ENCODE results near the gene OR5AC2.
A peak's percentile ranks its signal among the peaks of the same experiment; 100 is the strongest.

The OR5AC2 gene, protein sequence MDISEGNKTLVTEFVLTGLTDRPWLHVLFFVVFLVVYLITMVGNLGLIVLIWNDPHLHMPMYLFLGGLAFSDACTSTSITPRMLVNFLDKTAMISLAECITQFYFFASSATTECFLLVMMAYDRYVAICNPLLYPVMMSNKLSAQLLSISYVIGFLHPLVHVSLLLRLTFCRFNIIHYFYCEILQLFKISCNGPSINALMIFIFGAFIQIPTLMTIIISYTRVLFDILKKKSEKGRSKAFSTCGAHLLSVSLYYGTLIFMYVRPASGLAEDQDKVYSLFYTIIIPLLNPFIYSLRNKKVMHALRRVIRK

DNA sequence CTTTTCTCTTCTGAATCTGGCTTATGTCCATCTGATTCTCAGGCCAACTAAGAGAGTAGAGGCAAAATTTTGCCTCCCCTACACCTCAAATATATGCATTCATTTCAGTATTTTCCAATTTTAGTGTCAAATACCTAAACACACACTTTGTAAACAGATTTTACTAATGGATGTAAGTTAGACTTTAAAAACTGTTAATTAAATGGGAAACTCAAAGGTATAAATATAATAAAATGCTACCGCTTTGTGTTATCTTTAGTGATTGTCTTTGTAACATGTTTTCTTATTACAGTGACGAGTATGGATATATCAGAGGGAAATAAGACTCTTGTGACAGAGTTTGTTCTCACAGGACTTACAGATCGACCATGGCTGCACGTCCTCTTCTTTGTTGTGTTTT lies at the start of gene OR5AC2:
TSS of gene OR5AC2 (plus strand) at position 301 of the 400 bp plus-strand sequence. CDS start at position 301, 0 bp downstream.
- no peak for DNase-seq

DNA sequence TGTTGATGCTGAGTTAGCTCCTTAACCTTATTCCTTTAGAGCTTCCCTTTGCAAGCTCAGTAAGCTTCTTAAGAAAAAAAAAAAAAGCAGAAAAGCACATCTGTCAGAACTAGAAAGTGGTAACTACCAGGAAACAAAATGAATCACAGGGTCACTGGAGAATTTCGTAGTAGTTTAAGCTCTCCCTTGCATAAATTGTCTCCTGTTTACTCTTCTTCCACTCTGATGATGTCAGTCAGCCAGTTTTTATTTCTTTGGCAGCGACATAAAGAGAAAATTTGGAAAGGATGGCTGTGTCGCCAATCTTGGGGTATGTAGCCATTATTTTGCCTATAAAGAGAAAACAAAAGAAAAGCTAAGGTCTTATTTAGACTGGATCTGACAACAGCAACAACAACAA lies 48.7 kb upstream of the OR5AC2 start:
- DNase-seq: no peak

DNA sequence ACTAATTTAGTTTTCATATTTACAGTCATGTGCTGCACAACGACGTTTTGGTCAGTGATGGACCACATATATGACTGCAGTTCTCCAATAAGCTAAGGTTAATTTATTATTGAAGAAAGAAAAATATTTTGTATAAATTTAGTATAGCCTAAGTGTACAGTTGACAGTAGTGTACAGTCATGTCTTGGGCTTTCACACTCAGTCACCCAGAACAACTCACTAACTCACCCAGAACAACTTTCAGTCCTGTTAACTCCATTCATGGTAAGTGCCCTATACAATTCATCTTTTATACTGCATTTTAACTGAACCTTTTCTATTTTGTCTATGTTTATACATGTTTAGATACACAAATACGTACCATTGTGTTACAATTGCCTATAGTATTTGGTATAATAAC lies 48.1 kb upstream of the OR5AC2 start:
- DNase-seq: no peak

DNA sequence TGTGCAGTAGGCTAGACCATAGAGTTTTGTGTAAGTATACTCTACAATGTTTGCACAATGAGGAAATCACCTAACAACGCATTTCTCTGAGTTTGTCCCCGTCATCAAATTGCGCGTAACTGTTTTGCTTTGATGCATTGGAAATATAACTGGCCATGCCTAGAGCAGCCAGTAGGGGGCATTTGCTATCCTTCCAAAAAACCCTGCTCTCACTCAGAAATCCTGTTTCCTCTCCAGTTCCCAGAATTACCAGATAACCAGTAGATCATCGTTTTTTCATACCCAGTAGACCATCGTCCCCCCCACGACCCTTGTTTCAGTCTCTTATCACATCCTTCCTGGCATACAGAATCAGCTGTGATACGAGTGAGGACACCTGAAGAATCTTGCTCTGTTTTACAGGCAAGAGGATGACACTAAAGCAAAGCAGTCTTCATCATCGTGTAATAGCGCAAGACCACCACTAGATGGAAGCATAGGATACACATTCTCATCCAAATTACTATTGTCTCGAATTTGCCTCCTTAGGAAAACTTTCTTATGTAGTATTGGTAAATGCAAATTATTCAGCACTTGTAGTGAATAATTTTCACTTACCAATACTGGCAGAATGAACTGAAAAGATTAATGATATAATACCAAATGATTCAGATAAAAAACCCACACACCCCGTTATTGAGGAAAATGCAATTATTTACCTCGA lies 47.5 kb upstream of the OR5AC2 start:
- peak; percentile 69 for DNase-seq

DNA sequence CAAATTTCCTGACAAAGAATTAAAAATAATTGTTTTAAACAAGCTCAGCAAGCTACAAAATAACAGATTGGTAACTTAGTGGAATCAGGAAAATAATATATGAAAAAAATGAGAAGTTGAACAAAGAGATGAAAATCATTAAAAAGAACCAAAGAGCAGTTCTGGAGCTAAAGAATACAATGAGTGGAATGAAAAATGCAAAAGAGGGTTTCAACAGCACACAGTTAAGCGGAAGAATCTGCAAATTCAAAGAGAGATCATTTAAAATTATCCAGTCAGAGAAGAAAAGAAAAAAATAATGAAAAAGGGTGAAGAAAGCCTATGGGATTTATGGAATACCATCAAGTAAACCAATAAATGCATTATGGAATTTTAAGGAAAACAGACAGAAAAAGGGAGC lies 45.6 kb upstream of the OR5AC2 start:
- no peak for DNase-seq

- DNase-seq: no peak
Observed at GRCh38 chr3:98048586-98048985, 38.4 kb upstream of the OR5AC2 start.

- DNase-seq: no peak
Observed at GRCh38 chr3:98049271-98049670, 37.7 kb upstream of the OR5AC2 start.

GRCh38 chr3:98056035-98056434 lies 30.9 kb upstream of the OR5AC2 start:
- DNase-seq: no peak

DNA sequence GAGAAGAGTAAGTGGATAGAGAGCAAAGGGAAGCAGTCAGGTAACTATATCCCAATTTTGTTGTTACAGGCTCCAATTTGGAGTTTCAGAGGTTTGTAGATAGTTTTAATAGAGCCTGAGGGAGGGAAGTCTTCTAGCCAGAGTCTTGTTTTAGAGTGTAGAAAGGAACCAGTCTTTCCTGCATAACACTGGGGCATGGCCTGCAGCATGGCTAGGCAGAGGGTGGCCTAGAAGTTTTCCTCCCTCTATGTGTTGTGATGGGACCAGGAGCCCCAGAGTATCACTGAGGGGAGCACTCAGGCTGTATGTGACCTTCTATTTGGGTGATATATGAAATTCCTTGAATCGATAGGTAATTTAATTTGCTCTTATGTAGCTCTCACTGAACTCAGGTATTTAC lies 29.3 kb upstream of the OR5AC2 start:
- DNase-seq: no peak

DNA sequence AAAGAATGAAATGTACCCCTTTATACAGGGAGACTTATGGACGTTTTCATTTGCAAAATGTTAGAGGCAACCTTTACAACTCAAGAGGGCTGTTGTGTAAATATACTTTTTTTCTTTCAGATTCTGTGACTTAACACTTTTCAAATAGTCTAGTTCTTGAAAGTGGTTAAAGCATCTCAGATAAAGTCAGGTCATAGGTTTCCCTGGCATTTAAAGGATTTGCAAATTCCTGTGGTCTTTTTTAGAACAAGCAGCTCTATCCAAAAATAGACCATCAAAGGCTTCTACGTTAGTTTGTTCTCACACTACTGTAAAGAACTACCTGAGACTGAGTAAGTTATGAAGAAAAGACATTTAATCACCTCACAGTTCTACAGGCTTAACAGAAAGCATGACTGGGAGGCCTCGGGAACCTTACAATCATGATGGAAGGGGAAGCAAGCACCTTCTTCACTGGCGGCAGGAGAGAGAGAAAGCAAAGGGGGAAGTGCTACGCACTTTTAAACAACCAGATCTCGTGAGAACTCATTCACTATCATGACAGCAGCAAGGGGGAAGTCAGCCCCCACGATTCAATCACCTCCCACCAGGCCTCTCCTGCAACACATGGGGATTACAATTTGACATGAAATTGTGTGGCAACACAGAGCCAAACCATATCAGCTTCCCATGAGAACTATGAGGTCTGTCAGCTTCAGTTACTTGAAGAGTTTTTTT lies 28.6 kb upstream of the OR5AC2 start:
- no peak for DNase-seq

- DNase-seq: no peak
Observed at GRCh38 chr3:98068824-98069223, 18.1 kb upstream of the OR5AC2 start.

GRCh38 chr3:98070840-98071239 lies 16.1 kb upstream of the OR5AC2 start:
- DNase-seq: no peak

GRCh38 chr3:98073486-98073885 lies 13.5 kb upstream of the OR5AC2 start:
- no peak for DNase-seq

DNA sequence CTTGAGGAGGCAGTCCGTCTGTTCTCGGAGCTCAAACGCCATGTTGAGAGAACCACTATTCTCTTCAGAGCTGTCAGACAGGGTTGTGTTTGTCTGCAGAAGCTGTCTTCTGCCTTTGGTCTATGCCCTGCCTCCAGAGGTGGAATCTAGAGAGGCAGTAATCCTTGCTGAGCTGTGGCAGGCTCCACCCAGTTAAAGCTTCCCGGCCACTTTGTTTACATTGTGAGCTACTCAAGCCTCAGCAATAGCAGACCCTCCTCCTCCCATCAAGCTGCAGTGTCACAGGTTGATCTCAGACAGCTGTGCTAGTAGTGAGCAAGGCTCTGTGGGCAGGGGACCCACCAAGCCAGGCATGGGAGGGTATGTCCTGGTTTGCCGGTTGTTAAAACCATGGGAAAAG lies 8.9 kb downstream of the OR5AC2 start:
- DNase-seq: no peak

GRCh38 chr3:98099848-98100247 lies 12.9 kb downstream of the OR5AC2 start:
- no peak for DNase-seq

GRCh38 chr3:98108162-98108561 lies 21.2 kb downstream of the OR5AC2 start:
- DNase-seq: no peak

- DNase-seq: no peak
Observed at GRCh38 chr3:98109807-98110549, 23.0 kb downstream of the OR5AC2 start.

DNA sequence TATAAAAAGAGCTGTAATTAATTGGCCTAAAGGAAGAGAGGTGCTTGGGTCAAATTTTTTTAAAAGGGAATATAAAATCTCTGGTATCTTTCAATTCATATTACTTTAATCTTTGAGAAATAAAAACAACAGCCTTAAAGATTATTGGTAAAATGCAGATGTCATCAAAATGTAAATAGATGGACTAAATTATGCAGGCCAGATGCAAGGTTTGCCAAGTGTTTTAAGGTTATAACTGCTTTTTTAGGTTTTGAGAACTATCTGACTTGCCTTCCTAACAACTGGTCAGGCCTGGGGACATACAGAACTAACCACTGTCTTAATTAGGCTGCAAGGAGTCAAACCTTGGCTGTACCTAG lies 23.6 kb downstream of the OR5AC2 start:
- DNase-seq: no peak

GRCh38 chr3:98114264-98114663 lies 27.3 kb downstream of the OR5AC2 start:
- no peak for DNase-seq

- no peak for DNase-seq
Observed at GRCh38 chr3:98115717-98116116, 28.7 kb downstream of the OR5AC2 start.

- DNase-seq: no peak
Observed at GRCh38 chr3:98130421-98130820, 43.4 kb downstream of the OR5AC2 start, which contains the start of gene OR5H1. Gene OR5H1 (plus strand): TSS chr3:98130721. CDS start chr3:98132698, 1,977 bp downstream.

- no peak for DNase-seq
Observed at GRCh38 chr3:98136631-98137030, 49.7 kb downstream of the OR5AC2 start.
